Choroid plexus epithelial cell (primary cell): Measurements from ENCODE around the gene TNXB.
"Not testable (repeated sequence)": the region's sequence is repeated elsewhere in the genome, so short reads cannot be mapped to it uniquely, and the experiment has no call there.

Source experiments
- DNase-seq: peaks from one replicate; pipeline ENCODE4 v3.0.0-alpha.2; 2010; ENCODE audit warnings: low read depth
- H3K4me3 ChIP-seq: 2 replicates; pipeline ENCODE4 v1.5.1; 2011; ENCODE audit warnings: low read depth, mild to moderate bottlenecking, control low read depth, low read length, moderate library complexity
- CTCF ChIP-seq: conservative IDR thresholded peaks from 2 replicates; pipeline ENCODE4 v1.5.1; 2011; ENCODE audit warnings: low read depth, mild to moderate bottlenecking, control low read depth, inconsistent platforms, low read length, moderate library complexity

TNXB gene

GRCh38 chr6:32073613-32074012 is 35.5 kb downstream of the TNXB start:
- no peak for DNase-seq
- TF ChIP-seq CTCF, result no peak
- H3K4me3 ChIP-seq, result no peak overlapping the region

GRCh38 chr6:32073101-32073500 is 36.0 kb downstream of the TNXB start:
- DNase-seq, result no peak
- H3K4me3 ChIP-seq, result no peak overlapping the region
- no peak for TF ChIP-seq CTCF

GRCh38 chr6:32070814-32071543 is 38.2 kb downstream of the TNXB start:
- no peak overlapping the region for H3K4me3 ChIP-seq
- TF ChIP-seq CTCF, result no peak
- DNase-seq, result peak; percentile 18

GRCh38 chr6:32069878-32070515 is 39.1 kb downstream of the TNXB start:
- H3K4me3 ChIP-seq, result no peak overlapping the region
- DNase-seq, result no peak
- TF ChIP-seq CTCF, result no peak

- DNase-seq, result no peak
- no peak overlapping the region for H3K4me3 ChIP-seq
- TF ChIP-seq CTCF, result no peak
These were observed 39.7 kb downstream of the TNXB start for GRCh38 chr6:32069460-32069859.

GRCh38 chr6:32068867-32069266 is 40.3 kb downstream of the TNXB start:
- H3K4me3 ChIP-seq, result no peak overlapping the region
- DNase-seq, result no peak
- no peak for TF ChIP-seq CTCF

GRCh38 chr6:32068315-32068714 is 40.8 kb downstream of the TNXB start:
- DNase-seq, H3K4me3 ChIP-seq: not testable (repeated sequence)

GRCh38 chr6:32067521-32067920 is 41.6 kb downstream of the TNXB start:
- not testable (repeated sequence) for H3K4me3 ChIP-seq, DNase-seq
